RWPE1 (cell line): Measurements from ENCODE around the gene EBF4.
A peak's percentile ranks its signal among the peaks of the same experiment; 100 is the strongest.

Experiments
- CTCF ChIA-PET: fragments of 350-600 bp; sonication (Branson Sonifier 250); formaldehyde crosslinking; extraction: SDS; loops from one replicate; lab custom pipeline; 2021; lab: Yijun Ruan, JAX
- POLR2A ChIA-PET: fragments of 400-600 bp; formaldehyde crosslinking; extraction: SDS; loops from one replicate; lab custom pipeline; 2020; ENCODE audit warnings: antibody characterized with exemption; ENCODE audit not compliant: low non-redundant PET; lab: Yijun Ruan, JAX
- DNase-seq: peaks from one replicate; pipeline ENCODE4 v3.0.0; 2012; ENCODE audit warnings: low spot score
- H3K27ac ChIP-seq: fragments of 450-650 bp; 2 replicates; pipeline ENCODE4 v1.5.1; 2017
- TF ChIP-seq, protein P1 (sequence below): fragments of 450-650 bp; conservative IDR thresholded peaks from 2 replicates; pipeline ENCODE4 v1.5.1; 2017; ENCODE audit warnings: low read depth, mild to moderate bottlenecking

EBF4 gene

DNA sequence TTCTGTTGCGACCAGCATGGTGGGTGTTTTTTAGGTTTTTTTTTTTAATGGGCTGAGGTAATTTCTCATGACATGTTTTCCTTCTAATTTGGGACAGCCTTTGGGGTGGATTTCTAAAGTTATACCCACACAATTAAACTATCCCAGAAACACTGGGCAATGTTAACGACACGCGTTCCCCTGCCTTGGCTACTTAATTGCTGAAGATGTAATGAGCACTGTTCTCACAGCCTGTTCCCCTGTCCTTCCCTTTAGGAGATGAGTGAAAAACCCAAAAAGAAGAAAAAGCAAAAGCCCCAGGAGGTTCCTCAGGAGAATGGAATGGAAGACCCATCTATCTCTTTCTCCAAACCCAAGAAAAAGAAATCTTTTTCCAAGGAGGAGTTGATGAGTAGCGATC lies 34.9 kb upstream of the EBF4 start:
- POLR2A ChIA-PET = no interaction called here
- CTCF ChIA-PET = no interaction called here
- no peak overlapping the region for H3K27ac ChIP-seq
- DNase-seq = no peak
- TF ChIP-seq, protein P1, sequence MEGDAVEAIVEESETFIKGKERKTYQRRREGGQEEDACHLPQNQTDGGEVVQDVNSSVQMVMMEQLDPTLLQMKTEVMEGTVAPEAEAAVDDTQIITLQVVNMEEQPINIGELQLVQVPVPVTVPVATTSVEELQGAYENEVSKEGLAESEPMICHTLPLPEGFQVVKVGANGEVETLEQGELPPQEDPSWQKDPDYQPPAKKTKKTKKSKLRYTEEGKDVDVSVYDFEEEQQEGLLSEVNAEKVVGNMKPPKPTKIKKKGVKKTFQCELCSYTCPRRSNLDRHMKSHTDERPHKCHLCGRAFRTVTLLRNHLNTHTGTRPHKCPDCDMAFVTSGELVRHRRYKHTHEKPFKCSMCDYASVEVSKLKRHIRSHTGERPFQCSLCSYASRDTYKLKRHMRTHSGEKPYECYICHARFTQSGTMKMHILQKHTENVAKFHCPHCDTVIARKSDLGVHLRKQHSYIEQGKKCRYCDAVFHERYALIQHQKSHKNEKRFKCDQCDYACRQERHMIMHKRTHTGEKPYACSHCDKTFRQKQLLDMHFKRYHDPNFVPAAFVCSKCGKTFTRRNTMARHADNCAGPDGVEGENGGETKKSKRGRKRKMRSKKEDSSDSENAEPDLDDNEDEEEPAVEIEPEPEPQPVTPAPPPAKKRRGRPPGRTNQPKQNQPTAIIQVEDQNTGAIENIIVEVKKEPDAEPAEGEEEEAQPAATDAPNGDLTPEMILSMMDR = no peak

DNA sequence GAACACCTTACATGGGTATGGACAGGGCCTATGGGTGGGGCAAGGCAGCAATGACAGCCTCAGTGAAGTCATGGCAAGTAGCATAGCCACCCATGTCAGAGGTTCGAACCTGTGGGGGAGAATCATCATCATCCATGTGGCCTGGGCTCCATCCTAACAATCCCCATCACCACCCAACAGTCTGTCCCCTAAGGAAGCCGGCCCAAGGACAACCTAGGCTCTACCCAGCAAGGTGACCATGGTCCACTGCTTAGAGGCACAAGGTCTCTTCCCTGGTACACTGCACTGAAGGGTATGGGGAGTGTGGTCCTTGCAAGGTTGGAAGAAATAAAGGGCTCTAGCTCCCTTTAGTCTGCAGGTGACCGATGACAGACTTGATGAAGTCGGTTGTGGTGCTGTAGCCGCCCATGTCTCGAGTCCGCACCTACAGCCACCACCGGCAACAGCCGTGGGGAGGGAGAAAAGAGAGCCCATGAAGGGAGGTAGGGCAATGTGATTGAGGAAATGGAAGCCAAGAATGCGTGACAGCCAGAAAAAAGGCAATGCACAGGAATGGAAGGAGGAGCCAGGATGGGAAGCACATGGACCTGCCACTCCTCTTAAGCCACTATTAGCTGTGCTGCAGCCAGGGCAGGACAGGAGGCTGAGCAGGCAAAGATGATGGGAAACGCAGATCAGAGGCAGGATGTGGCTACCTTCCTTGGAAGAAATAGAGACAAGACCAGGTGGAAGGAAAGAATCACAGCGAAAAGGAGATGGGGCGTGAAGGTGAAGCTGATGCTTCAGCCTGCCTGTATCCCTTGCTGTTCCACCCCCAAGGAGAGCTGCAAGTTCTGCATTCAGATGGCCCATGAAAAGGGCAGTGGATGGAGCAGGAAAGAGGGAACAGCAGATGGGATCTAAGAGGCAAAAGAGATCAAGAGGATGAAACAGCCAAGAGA lies 33.9 kb upstream of the EBF4 start:
- peak overlapping the region; percentile 51 for H3K27ac ChIP-seq
- POLR2A ChIA-PET = no interaction called here
- peak; percentile 46 for DNase-seq
- TF ChIP-seq, protein P1 = no peak
- CTCF ChIA-PET = interaction anchor here (0.7 kb wide), 1 partner anchor 56 kb away, joined by 6 read pairs; no protein-coding TSS in a partner anchor

DNA sequence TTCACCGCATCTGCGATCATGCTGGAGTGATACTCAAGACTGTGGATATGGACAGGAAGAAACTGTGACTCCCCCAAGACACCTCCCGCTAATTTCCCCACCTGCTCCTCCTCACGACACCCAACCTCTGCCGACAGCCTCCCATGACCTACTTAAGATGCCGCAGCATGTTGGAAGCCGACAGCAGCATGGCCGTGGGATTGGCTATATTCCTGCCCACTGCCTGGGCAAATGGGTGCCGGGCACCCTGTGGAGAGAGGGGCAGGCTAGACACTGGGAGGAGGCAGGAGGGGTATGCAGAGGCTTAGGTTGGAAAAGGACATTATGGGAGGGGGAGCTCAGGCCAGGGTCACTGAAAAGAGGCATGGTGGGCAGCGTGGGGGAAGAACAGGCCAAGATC lies 33.0 kb upstream of the EBF4 start:
- ChIA-PET CTCF (interaction anchor here (0.6 kb wide), 1 partner anchor 15 kb away, joined by 4 read pairs; no protein-coding TSS in a partner anchor), POLR2A (no interaction called here)
- no peak for DNase-seq

DNA sequence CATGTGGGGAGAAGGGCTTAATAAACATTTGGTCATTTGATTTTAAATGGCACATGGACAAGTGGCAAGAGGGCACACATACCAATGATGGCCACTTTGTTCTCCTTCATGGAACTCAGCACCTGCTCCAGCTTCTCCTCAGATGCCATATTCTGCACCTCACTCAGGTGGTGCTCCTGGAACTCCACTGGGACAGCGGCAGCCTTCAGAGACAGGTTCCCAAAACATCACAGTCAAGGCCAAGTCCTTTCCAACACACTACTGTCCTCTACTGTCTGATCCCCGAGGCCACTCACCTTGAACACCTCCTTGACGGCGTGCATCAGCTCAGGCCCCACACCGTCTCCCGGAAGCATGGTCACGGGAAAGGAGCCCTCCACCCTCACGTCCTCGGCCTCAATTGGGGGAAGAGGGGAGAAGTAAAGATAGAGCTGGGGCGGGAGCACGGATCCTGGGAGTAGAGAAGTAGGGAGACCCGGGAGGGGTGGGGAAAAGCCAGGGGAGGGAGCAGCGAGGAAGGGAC lies 29.2 kb upstream of the EBF4 start:
- ChIA-PET POLR2A (interaction anchor here (1.2 kb wide), 1 partner anchor 11 kb away, joined by 8 read pairs; the partner anchor contains the start of gene NOP56), CTCF (interaction anchor here (0.7 to 1.1 kb wide), 2 partner anchors 142 to 1217 kb away, joined by 3 to 5 read pairs; no protein-coding TSS in a partner anchor)
- peak overlapping the region; percentile 80 for H3K27ac ChIP-seq
- no peak for DNase-seq
- TF ChIP-seq, protein P1 = no peak

More for the DNA sequence above, 33.0 kb upstream of the EBF4 start:
- TF ChIP-seq, protein P1 = no peak
- H3K27ac ChIP-seq = peak overlapping the region; percentile 51

DNA sequence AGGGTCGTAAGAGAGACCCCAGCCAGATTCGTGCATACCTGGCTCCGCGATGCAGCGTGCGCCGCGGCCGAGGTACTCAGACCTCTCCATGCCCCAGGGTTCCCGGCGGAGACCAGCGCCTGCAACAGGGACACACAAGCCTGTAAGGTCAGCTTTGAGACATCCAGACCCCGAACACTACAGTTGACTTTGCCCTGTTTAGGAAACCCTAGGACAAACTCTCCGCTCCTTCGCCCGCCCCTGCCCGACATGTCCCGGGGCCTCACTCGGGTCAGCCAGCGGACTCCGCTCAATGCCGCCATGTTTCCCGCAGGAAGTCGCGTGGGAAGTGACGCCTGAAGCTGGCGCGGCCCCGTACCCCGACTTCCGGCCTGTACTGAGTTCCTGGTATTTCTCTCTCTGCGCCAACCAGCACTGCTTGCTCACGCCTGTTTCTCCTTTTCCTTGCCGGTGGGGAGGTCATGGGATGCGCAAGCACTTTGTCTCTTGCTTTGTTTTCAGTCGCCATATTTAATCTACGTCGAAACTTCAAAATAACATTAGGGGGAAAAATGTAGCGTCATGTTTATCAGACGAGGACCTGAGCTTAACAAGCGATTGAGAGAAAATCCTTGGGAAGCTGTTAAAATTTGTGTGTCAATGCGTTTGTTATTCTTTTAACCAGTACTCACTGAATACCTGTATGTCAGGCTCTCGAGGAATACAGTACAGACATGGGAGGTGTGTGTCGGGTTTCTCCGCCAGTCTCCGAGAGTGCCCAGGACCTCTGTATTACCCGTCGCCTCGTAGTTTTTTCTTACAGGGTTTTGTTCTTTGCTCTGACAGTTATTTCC lies 28.5 kb upstream of the EBF4 start, which contains the start of gene IDH3B:
IDH3B (minus strand) TSS at position 330 of the 833 bp plus-strand sequence; CDS start at position 302, 28 bp downstream.
- POLR2A ChIA-PET = interaction anchor here (0.7 to 1.2 kb wide), 2 partner anchors 12 to 28 kb away, joined by 3 to 8 read pairs; partner anchors contain the start of gene NOP56
- peak within 1 kb of the TSS; percentile 80 for H3K27ac ChIP-seq
- TF ChIP-seq, protein P1 = no peak
- CTCF ChIA-PET = interaction anchor here (0.7 to 1.1 kb wide), 4 partner anchors 10 to 555 kb away, joined by 3 to 5 read pairs (median 4); no protein-coding TSS in a partner anchor
- peak; percentile 93 for DNase-seq
